ENCODE measurements around the gene PER3. TPM values are rescaled to one million over a fixed set of nuclear protein-coding genes. Genes with fewer than 3 reads are reported as not detected.
"Not testable (repeated sequence)": the region's sequence is repeated elsewhere in the genome, so short reads cannot be mapped to it uniquely, and the experiment has no call there.

PER3 gene
- total RNA-seq, 2 donors from 2014 or later: 15.5 to 24.3 TPM

DNA sequence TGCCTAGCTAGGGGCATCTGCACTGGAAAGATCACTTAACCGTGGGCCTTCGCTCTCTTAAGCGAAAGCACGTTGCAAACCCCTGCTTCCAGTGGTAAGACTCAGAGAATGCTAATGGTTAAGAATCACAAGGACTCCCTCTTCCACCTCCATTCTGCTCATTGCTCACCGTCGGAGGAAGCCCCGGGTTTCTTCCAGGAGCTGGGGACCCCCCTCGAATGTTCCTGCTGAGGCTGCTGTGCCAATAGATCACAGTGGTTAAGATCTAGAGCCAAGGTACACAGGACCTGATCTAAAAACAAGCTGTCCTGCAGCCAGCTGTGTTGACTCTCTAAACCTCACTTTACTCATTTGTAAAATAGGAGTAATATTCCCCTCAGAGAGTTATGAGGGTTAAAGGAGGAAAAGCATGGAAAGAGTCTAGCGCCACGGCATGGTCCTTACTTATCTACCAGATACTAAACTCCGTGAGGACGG, 12.2 kb upstream of the PER3 start:
- DNase-seq (no peak), ATAC-seq (no peak)
- intact Hi-C loops (cut with DNase I): no loop called here

DNA sequence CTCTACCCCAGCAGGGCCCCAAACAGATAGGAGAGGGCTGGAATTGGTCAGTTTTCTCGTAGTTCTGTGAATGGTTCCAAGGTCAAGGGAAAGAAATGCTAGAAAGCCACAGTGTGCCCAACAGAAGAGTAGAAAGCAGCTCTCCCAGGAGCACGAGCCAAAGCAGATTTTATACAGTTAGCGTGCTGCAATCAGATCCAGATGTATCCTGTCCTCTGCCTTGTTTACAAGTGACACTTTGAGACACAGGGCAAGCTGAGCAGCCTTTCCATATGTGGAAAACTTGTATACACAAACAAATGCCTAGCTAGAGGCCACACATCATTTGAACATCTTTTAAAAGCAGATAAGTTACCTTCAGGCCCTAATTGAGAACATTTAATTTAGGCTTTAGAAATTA, 6.5 kb upstream of the PER3 start:
- intact Hi-C loops (cut with DNase I): no loop called here
- ATAC-seq: no peak
- no peak for DNase-seq

DNA sequence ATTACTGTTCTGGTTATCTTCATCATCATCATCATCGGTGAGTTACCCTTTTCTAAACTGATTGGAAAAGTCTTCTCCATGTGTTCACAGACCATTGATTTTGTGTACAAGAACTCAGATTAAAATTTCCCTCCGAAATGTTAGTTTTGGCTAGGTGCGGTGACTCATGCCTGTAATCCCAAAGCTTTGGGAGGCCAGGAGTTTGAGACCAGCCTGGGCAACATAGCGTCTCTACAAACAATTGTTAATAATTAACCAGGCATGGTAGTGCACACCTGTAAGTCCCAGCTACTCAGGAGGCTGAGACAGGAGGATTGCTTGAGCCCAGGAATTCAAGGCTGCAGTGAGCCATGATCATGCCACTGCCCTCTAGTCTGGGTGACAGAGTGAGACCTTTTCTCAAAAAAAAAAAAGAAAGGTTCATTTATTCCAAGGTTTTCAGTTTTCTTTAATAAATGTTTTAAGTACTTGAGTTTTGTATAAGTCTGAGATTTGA, 5.9 kb upstream of the PER3 start:
- DNase-seq (no peak), ATAC-seq (no peak)
- intact Hi-C loops (cut with DNase I): no loop called here

DNA sequence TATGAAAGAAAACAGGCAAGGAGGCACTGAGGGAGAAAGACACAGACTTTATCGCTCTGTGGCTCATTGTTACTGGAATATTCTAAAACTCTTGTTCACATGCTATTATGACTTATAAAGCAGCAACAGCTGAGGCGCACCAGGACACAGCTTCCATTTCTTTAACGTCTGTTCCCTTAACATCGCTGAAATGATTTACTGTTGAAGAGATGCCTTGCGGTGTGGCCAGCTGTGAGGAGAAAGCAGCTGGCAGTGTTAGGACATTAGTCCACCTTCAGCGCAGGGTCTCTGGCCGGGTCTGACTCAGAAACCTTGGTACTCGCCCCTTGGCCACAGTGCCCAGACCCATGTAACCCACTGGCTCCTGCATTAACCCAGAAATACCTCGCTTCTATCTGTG, 3.1 kb upstream of the PER3 start:
- ATAC-seq (no peak), DNase-seq (no peak)
- intact Hi-C loops (cut with DNase I): no loop called here

DNA sequence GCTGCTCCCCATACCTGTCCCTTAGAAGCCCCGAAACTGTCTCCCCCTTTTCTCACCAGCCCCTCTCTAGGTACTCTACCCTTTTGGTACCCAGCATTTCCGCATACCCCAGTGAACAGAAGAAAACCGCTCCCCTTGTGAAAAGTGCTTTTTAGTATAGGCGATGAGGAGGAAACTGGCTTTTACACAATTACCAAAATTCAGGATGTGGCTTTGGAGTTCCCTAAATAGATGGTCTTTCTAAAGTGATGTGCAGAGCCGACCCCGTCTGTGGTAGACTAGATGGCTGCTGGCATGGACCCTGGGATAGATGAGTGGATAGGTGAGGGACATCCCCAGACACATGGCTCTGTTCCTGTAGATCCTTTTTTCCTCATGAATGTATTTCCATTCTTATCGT, 2.6 kb upstream of the PER3 start:
- intact Hi-C loops (cut with DNase I): no loop called here
- no peak for DNase-seq
- ATAC-seq: no peak

DNA sequence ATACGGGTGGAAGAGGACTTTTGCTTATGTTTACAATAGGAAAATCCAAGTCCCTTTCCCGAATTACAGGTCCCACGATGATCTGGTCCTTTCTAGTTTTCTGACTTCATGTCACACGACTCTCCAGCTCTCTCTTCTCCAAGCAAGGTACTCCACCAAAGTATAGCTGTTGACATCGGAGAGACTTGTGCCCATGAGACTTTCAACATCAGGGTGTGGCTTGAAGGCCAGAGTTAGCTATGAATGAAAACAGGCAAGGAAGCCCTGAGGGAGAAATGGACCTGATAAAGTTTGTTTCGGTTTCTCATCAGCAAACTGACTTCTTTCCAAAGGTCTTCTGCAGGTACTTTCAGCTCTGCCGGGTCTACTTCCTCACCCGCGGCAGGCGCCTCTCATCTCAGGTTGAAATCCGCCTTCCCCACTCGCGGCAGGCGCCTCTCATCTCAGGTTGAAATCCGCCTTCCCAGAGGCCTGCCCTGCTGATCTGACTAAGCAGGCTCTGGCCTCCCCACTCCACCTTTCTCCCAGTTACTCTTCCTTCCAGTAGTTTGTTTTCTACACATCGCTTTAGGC, 2.1 kb upstream of the PER3 start:
- ATAC-seq (no peak), DNase-seq (no peak)
- intact Hi-C loops (cut with DNase I): no loop called here

DNA sequence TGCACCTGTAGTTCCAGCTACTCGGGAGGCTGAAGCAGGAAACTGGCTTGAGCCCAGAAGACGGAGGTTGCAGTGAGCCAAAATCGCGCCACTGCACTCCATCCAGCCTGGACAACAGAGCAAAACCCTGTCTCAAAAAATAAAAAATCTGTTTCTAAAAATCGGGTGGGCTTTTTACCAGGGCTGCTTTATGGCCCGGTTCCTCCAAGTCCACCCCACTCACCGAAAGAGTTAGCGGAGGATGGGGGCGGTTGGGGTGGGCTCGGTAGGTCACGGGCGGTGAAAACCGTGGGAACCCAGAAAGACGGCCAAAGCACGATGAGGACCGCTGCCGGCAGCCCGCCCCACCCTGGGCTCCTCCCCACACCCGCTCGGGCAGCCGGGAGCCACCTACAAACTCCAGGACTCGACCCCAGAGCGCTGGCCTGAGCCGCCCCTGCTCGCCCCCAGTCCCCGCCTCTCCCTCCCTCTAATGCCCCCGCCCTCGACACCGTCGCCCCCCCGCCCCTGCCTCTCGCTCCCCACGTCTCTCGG, 846 bp upstream of the PER3 start:
- DNase-seq: peak; percentile 80
- peak; percentile 64 to 74 for ATAC-seq
- intact Hi-C loops (cut with DNase I): no loop called here

DNA sequence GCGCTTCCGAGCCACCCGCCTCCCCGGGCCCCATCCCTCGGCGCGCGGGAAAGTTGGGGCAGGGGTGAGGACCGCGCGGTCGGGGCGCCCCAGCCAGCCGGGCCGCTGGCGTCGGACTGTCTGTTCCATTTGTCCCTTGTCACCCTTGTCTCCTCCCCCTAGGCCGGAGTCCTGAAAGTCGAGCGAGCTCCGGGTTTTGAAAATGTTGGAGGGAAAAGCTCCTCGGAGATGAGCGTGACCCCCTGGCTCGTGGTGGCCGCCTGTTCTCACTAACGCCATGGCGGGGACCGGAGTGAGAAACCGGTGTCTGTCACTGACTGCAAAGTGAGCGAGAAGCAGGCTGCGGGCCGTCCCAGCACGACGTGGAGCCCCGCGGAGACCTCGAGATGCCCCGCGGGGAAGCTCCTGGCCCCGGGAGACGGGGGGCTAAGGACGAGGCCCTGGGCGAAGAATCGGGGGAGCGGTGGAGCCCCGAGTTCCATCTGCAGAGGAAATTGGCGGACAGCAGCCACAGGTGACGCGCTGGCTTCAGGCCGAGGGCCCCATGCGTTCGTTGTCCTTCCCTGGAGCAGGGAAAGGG, 491 bp downstream of the PER3 start:
- peak in 1 of 2 donors; percentile 6 for ATAC-seq
- intact Hi-C loops (cut with DNase I): no loop called here

DNA sequence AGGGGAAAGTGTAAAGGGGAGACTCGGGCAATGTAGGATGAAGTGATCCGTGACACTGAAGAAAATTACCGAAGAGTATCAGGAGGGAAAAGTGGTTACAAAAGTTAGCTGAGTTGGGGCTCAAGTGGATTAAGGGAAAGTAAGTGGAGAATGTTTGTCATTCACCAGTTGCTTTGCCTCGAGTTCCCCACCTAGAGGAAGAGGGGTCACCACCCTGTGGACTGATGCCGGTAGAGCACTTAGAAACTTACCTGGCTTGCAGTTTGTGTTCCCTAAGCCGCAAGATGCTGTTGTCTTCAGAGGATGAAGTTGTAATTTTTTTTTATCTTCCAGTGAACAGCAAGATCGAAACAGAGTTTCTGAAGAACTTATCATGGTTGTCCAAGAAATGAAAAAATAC, 1.0 kb downstream of the PER3 start:
- no peak for ATAC-seq
- intact Hi-C loops (cut with DNase I): no loop called here
- no peak for DNase-seq

More for the DNA sequence above, 491 bp downstream of the PER3 start:
- peak; percentile 48 for DNase-seq

DNA sequence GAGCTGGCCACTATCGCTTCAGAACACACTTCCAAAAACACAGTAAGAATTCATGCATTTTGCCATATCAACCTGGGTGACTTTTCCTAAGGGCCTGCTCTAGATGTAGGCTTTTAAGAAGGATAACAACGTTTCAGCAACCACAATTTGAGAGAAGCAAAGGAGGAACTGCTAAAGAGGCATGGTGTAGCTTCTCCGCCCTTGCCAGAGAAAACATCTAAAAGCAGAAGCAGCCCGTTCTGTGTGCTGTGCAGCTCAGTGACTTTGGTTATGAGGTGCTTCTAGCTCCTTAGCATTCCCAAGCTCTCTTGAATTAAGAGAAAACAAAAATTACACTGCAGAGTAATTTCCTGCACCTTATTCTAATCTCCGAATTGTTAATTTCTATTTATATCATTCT, 2.7 kb downstream of the PER3 start:
- intact Hi-C loops (cut with DNase I): no loop called here
- DNase-seq (no peak), ATAC-seq (no peak)

DNA sequence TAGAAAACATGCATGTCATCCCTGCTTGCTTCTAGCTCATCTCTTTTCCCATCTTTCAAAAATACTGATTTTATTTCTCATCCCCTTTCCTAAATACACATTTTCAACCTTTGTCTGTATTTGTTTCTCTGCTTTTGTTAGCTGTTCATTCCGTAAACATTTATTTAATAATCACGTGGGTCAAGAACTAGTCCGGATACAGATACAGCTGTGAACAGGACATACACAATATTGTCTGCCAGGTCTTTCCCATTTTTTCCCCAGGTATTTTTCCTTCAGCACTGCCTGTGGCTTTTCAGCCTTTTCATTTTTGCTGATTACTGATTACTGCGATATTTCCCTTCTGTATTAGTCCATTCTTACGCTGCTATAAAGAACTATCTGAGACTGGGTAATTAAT, 5.7 kb downstream of the PER3 start:
- intact Hi-C loops (cut with DNase I): loop anchor here in 1 of 2 donors (5.0 kb wide), 1 partner anchor 37 kb away; no protein-coding TSS in a partner anchor
- DNase-seq: no peak
- ATAC-seq: no peak

DNA sequence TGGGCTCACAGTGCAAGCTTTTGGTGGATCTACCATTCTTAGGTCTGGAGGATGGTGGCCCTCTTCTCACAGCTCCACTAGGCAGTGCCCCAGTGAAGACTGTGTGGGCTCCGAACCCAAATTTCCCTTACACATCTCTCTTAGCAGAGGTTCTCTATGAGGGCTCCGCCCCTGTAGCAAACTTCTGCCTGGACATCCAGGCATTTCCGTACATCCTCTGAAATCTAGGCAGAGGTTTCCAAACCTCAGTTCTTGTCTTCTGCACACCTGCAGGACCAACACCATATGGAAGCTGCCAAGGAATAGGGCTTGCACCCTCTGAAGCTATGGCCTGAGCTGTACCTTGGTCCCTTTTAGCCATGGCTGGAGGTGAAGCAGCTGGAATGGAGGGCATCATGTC, 6.9 kb downstream of the PER3 start:
- intact Hi-C loops (cut with DNase I): loop anchor here in 1 of 2 donors (5.0 kb wide), 1 partner anchor 36 kb away; no protein-coding TSS in a partner anchor
- not testable (repeated sequence) for DNase-seq, ATAC-seq

DNA sequence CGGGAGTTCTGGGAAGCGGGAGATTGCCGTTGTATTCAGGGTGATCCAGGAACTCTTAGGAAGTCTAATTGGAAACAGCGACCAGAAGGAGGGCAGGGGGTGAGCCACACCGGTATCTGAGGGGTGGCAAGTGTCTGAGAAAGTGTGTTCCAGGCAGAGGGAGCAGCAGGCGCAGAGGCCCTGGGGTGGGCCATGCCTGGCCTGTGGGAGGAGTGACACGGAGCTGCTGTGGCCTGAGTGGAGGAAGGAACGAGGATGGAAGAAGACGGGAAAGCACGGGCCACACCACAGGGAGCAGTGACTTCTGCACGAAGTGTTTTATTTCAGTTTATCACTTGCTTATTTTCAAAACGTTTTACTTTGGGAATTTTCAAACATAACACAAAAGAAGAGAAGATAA, 11.3 kb downstream of the PER3 start:
- ATAC-seq (no peak), DNase-seq (no peak)
- intact Hi-C loops (cut with DNase I): no loop called here

DNA sequence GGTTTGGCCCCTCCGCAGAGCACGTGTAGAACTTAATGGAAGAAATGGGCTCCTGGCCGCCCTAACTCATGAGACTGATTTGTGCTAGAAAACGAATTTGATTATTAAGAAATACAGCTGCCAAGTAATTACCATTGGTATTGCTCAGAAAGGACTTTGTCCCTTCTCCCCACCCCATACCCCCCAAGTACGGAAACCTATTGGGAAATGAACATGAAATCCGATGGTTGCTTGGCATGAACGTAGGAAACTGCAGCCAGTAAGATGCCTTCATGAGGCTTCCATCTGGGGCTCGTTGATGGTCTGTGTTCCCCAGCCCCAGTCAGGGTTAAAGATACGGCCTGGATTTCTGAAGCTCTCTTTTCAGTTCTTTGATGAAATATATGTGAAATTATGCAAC, 21.4 kb downstream of the PER3 start:
- DNase-seq (no peak), ATAC-seq (no peak)
- intact Hi-C loops (cut with DNase I): loop anchor here in 1 of 2 donors (5.0 kb wide), 1 partner anchor 97 kb away; no protein-coding TSS in a partner anchor

DNA sequence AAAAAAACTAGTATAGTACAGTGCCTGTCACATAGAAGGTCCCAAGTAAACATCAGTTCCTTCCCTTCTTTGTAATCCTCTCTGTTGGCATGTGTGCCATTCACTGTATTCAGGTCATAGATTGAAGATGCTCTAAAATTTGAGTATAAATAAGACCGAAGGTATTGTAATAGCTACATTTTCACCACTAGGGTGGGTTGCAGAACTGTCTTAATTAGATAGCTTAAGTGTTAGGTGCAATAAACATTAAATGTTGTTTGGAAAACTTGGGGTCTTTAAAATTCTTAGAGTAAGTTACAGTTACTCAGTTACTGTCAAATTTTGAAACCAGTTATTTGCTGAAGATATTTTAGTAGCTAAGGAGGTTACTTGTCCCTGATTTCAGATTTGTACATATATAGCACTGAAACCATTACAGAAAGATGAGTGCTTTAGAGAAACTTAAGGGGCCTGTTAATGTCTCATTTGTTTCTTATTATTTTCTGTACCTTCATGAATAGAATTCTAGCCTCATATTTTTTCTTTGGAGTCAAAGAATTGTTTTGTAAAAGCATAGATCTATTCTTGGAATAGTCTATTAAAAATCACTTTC, 24.3 kb downstream of the PER3 start:
- intact Hi-C loops (cut with DNase I): loop anchor here in 1 of 2 donors (5.0 kb wide), 1 partner anchor 94 kb away; no protein-coding TSS in a partner anchor
- ATAC-seq (no peak), DNase-seq (no peak)

DNA sequence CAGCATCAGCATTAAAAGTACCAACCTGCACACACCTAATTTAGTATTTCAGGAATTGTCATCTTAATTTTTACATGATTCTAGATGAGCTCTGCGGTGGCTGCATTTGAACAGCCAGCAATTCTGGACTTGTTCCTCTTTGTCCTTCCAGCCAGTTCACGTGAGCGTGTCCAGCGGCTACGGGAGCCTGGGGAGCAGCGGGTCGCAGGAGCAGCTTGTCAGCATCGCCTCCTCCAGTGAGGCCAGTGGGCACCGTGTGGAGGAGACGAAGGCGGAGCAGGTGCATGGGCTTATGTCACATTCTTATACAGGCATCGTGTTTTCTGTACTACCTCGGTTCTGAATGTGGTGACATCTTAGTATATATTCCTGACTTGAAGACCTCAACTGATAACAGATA, 25.7 kb downstream of the PER3 start:
- intact Hi-C loops (cut with DNase I): loop anchor here in 1 of 2 donors (5.0 kb wide), 1 partner anchor 93 kb away; no protein-coding TSS in a partner anchor
- ATAC-seq: no peak
- DNase-seq: no peak

DNA sequence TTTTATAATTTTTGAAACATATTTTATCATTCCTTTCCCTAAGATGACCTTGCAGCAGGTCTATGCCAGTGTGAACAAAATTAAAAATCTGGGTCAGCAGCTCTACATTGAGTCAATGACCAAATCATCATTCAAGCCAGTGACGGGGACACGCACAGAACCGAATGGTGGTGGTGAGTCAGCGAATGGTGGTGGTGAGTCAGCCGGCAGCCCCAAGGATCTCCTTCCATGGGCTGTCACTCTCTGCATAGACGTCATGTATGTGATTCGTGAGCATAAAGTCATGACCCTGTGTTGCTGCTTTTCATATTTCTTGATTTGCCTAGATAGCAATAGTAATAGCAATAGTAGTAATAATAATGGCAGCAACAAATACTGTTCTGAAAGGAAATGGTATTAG, 26.3 kb downstream of the PER3 start:
- ATAC-seq: no peak
- DNase-seq: no peak
- intact Hi-C loops (cut with DNase I): no loop called here

DNA sequence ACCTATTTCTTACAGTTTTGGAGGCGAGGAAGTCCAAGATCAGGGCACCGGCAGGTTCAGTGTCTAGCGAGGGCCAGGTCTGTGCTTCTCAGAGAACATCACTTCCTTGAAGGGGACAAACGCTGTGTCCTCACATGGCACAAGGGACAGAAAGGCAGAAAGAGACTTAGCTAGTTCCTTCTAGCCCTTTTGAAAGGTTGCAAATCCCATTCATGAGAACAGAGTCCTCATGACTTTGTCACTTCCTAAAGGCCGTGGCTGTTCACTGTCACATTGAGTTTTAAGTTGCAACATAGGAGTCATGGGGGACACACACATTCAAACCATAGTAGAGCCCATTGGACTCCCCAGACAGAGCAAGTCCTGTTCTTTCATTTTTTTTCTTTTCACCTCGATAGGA, 27.4 kb downstream of the PER3 start:
- DNase-seq (no peak), ATAC-seq (no peak)
- intact Hi-C loops (cut with DNase I): no loop called here

DNA sequence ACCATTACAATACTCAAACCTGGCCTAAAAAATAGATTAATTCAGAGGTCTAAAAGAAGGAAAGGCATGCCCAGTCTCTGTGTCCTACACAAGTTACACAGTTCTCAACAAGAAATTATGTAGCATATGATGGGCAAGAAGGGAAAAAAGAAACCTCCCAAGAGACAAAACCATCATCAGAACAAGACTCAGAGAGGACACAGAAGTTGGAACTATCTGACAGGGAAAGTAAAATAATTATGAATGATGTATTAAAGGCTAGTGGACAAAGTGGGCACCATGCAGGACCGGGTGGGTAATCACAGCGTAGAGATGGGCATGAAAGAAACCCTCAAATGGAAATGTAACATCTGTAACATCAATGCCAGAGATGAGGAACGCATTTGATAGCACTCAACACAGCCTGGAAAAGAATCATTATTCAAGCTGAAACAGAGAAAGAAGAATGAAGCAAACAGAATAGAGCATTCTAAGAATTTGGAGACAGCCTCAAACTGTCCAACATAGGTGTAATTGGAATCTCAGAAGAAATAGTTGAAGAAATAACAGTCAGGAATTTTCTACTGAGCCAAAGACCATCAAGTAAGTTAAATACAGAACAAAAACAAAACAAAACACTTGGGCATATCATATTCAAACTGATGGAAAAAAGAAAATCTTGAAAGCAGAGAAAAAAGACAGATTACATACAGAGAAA, 29.7 kb downstream of the PER3 start:
- intact Hi-C loops (cut with DNase I): no loop called here
- ATAC-seq: no peak
- DNase-seq: no peak

DNA sequence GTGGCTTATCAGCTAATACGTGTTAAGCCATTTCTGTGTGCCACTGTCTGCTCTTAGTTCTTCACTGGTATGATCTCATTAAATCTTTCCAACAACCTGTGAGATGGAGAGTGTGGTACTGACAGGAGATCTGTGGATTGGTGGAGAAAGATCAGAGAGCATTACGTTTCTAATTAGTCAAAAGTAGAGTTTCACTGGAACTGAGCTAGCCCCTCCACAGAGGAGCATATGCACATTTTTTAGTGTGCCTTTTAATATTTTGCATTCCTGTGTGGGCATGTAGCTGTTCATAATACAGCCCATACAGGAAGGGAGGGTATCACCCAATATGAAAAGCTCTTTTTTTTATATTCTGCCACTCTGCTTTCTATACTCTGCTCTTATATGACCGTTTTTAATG, 37.2 kb downstream of the PER3 start:
- intact Hi-C loops (cut with DNase I): no loop called here
- ATAC-seq (no peak), DNase-seq (no peak)

Data from left cardiac atrium (tissue), 4 donors.